Mucosa of rectum (tissue), 2 donors: Measurements from ENCODE around the gene BPTF.
A peak's percentile ranks its signal among the peaks of the same experiment; 100 is the strongest.
"Not testable (repeated sequence)": the region's sequence is repeated elsewhere in the genome, so short reads cannot be mapped to it uniquely, and the experiment has no call there.

ENCODE experiments used
- H3K27ac ChIP-seq, 2 donors: one replicate each; pipeline ENCODE4 v1.7.0; 2013; ENCODE audit warnings: inconsistent platforms in 2 of 2, low read depth in 2 of 2, low read length in 2 of 2
- H3K27me3 ChIP-seq, 2 donors: one replicate each; pipeline ENCODE4 v1.7.0; 2013; ENCODE audit warnings: low read length in 2 of 2; ENCODE audit not compliant: control insufficient read depth in 2 of 2, insufficient read depth in 2 of 2
- H3K36me3 ChIP-seq, 2 donors: one replicate each; pipeline ENCODE4 v1.7.0; 2013; ENCODE audit warnings: low read length in 2 of 2; ENCODE audit not compliant: control insufficient read depth in 2 of 2, insufficient read depth in 2 of 2
- H3K4me1 ChIP-seq, 2 donors: one replicate each; pipeline ENCODE4 v1.7.0; 2013; ENCODE audit warnings: low read length in 2 of 2, mild to moderate bottlenecking in 1 of 2; ENCODE audit not compliant: control insufficient read depth in 2 of 2, insufficient read depth in 2 of 2
- H3K4me3 ChIP-seq, 2 donors: one replicate each; pipeline ENCODE4 v1.7.0; 2013; ENCODE audit warnings: low read length in 2 of 2
- H3K9ac ChIP-seq, 2 donors: one replicate each; pipeline ENCODE4 v1.7.0; 2013; ENCODE audit warnings: low read length in 2 of 2, low read depth in 1 of 2, mild to moderate bottlenecking in 1 of 2
- H3K9me3 ChIP-seq, 2 donors: one replicate each; pipeline ENCODE4 v1.7.0; 2013; ENCODE audit warnings: low read length in 2 of 2; ENCODE audit not compliant: control insufficient read depth in 2 of 2
- donor health status: healthy.
- donor health status: Normal muscosa, but diverticular disease.

Gene BPTF

DNA sequence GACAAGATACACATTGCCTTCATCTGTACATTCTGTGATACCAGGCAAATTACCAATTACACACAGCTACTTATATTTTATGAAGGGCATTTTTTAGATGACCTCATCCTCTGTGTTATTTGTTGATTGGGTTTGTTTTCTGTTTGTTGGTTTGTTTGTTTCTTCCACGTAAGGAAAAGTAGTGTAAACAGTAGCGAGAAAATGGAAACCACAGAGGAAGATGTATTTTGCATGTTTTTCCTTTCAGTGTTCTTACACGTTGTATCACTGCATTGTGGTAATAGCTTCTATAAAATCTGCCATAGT lies 158.0 kb downstream of the BPTF start:
- H3K36me3 ChIP-seq = peaks cover 0 to 2% of the 10 kb centered on the region in 2 donors
- no peak overlapping the region for H3K9ac ChIP-seq
- no peaks in the 10 kb centered on the region for H3K4me1 ChIP-seq
- H3K4me3 ChIP-seq = no peak overlapping the region
- H3K9me3 ChIP-seq = no peaks in the 10 kb centered on the region
- H3K27me3 ChIP-seq = no peaks in the 10 kb centered on the region
- H3K27ac ChIP-seq = no peak overlapping the region

DNA sequence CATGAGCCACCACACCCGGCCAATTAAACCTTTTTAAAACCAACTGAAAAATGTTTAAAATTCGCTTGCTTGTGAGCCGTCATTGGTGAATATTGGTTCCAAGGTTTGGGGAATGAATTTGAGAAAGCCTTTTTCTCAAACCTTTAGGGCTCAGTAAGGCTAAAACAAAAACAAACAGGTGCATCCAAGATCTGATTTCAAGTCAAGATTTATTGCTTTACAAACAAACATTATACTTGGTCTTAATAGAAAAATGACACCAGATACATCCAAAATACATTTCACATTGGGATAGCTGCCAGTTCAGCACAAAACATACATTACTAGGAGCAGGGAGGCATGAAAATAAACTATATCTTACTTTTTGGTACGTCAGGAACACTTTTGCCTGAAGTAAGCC lies 165.6 kb downstream of the BPTF start:
- Histone ChIP-seq H3K4me3 (no peak overlapping the region), H3K36me3 (no peaks in the 10 kb centered on the region), H3K9me3 (no peaks in the 10 kb centered on the region), H3K27me3 (no peaks in the 10 kb centered on the region), H3K4me1 (peaks cover 10 to 15% of the 10 kb centered on the region in 2 donors), H3K9ac (no peak overlapping the region), H3K27ac (no peak overlapping the region)

GRCh38 chr17:67992548-67993152 lies 167.3 kb downstream of the BPTF start:
- Histone ChIP-seq H3K27me3 (peaks cover 0 to 4% of the 10 kb centered on the region in 2 donors), H3K4me1 (peaks cover 12 to 15% of the 10 kb centered on the region in 2 donors), H3K36me3 (no peaks in the 10 kb centered on the region), H3K27ac (peak overlapping the region; percentile 91 to 94), H3K9ac (peak overlapping the region; percentile 74 to 91), H3K9me3 (no peaks in the 10 kb centered on the region), H3K4me3 (peak overlapping the region; percentile 87 to 89)

GRCh38 chr17:67993153-67993997 lies 168.1 kb downstream of the BPTF start:
- peak overlapping the region; percentile 94 to 97 for H3K27ac ChIP-seq
- H3K36me3 ChIP-seq = no peaks in the 10 kb centered on the region
- peak overlapping the region; percentile 74 to 95 for H3K9ac ChIP-seq
- peaks cover 12 to 15% of the 10 kb centered on the region in 2 donors for H3K4me1 ChIP-seq
- H3K4me3 ChIP-seq = peak overlapping the region; percentile 89 to 97
- H3K9me3 ChIP-seq = no peaks in the 10 kb centered on the region
- H3K27me3 ChIP-seq = peaks cover 0 to 4% of the 10 kb centered on the region in 2 donors

DNA sequence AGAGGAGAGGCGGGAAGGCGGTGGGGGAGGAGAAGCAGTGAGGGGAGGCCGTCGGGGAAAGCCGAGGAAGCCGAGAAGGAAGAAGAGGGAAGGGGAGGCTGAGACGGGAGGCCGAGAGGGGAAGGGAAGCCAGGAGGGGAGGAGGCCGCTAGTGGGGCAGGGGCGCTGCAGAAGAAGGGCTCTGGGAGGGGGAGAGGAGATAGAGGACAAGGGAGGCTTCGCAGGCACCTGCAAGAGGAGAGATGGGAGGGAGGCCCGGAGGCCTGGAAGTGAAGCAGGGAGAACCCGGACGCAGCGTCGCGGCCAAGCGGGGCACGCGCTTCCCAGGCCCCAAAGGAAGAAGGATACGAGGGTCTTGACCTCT lies 168.7 kb downstream of the BPTF start:
- Histone ChIP-seq H3K9me3 (no peaks in the 10 kb centered on the region), H3K4me3 (peak overlapping the region; percentile 83 to 97), H3K9ac (peak overlapping the region; percentile 74 to 95), H3K36me3 (no peaks in the 10 kb centered on the region), H3K4me1 (peaks cover 12 to 15% of the 10 kb centered on the region in 2 donors), H3K27me3 (peaks cover 0 to 4% of the 10 kb centered on the region in 2 donors), H3K27ac (peak overlapping the region; percentile 94 to 97)

GRCh38 chr17:67994817-67995569 lies 169.7 kb downstream of the BPTF start:
- Histone ChIP-seq H3K27me3 (peaks cover 0 to 4% of the 10 kb centered on the region in 2 donors), H3K4me3 (peak overlapping the region; percentile 65 to 71), H3K27ac (no peak overlapping the region), H3K9ac (peak overlapping the region in 1 of 2 donors; percentile 63), H3K4me1 (peaks cover 12 to 15% of the 10 kb centered on the region in 2 donors), H3K36me3 (no peaks in the 10 kb centered on the region), H3K9me3 (no peaks in the 10 kb centered on the region)

DNA sequence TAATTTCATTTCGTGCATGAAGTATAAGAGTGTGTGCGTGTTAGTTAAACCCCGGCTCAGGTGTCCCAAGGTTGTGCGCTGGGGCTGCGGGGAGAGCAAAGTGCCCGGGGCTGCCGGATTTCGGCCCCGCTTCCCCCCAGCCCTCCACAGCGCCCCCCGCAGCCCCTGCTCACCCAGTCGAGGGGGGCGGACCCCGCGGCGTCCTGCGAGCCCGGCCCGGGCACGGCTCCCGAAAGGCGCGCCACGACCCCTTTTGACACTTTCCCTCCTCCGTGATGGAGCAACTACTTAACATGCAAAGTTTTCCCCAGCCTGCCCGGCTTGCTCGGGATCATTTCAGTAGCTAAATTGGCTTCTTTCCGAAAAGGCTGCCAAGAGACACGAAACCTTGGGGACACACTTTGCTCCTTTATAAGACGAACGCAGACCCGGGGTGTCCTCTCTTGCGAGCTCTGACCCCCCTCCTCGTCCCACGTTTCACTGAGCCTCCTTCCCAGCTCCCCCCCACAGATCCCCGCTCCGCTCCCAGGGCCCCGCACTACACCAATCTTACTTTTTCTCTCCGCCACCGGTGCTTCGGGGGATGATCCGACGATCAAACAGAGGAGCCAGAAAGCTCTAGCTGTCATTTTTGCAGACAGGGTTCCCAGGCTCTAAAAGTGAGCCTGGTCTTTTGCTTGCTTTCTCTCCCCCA lies 170.4 kb downstream of the BPTF start:
- Histone ChIP-seq H3K27ac (peak overlapping the region in 1 of 2 donors; percentile 16), H3K4me1 (peaks cover 12 to 15% of the 10 kb centered on the region in 2 donors), H3K9ac (peak overlapping the region in 1 of 2 donors; percentile 63), H3K27me3 (peaks cover 0 to 4% of the 10 kb centered on the region in 2 donors), H3K4me3 (peak overlapping the region; percentile 65 to 71), H3K9me3 (no peaks in the 10 kb centered on the region), H3K36me3 (no peaks in the 10 kb centered on the region)

DNA sequence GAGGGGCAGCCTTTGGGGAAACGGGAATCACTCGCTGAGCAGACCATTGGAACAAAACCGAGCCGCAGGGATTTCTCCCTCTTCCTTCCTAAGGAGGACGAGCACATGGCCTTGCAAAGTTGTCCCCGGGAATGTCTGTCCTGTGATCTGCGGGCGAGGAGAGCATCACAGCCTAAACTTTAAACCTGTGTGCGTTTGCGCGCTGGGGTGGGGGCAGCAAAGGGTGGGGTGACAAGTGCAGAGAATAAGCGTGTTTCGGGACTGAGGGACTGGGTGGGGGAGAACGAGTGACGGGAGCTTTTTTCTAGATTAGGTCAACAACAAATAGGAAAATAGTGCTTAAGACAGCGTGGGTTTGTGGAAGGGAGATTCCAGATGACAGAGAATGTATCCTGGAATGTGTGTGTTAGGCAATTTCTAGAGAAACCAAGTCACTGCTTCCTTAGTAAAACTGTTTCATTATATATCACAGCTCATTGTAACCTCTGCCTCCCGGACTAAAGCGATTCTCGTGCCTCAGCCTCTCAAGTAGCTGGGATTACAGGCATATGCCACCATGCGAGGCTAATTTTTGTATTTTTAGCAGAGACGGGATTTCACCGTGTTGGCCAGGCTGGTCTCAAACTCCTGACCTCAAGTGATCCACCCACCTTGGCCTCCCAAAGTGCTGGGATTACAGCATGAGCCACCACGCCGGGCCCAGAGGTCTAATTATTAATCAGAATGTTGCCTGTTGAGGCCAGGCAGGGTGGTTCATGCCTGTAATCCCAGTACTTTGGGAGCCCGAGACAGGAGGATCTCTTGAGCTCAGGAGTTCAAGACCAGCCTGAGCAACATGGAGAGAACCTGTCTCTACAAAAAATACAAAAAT lies 171.2 kb downstream of the BPTF start, which contains the start of gene C17orf58:
TSS of gene C17orf58 (minus strand) at position 169 of the 871 bp plus-strand sequence. CDS start 271 bp downstream, outside the sequence.
- H3K27me3 ChIP-seq, H3K36me3 ChIP-seq, H3K9me3 ChIP-seq: not testable (repeated sequence)
- Histone ChIP-seq H3K27ac (peak within 1 kb of the TSS in 1 of 2 donors; percentile 16), H3K4me3 (peak within 1 kb of the TSS; percentile 65 to 71), H3K9ac (peak within 1 kb of the TSS in 1 of 2 donors; percentile 63), H3K4me1 (peaks cover 12 to 15% of the 10 kb centered on the region in 2 donors)

DNA sequence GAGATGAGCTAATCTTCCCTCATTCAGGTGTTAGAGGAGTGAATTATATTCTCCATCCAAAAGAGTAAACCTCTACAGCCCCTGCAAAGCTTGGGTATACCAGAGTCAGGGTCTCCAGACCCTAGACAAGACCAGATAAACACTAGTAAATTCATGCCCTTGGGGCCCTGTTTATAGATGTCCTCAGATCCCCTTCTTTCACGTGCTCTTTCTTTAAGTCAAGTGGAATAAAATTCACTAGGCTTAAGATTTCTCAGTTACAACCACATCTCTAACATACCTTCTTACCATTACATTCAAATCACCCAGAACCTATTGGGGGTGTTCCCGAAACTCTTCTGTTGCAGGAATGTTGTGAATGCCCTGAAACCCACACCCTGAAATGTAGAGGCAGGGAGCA lies 173.2 kb downstream of the BPTF start:
- H3K27ac ChIP-seq = no peak overlapping the region
- peaks cover 12 to 13% of the 10 kb centered on the region in 2 donors for H3K4me1 ChIP-seq
- peaks cover 0 to 4% of the 10 kb centered on the region in 2 donors for H3K27me3 ChIP-seq
- H3K9ac ChIP-seq = no peak overlapping the region
- H3K9me3 ChIP-seq = no peaks in the 10 kb centered on the region
- no peaks in the 10 kb centered on the region for H3K36me3 ChIP-seq
- H3K4me3 ChIP-seq = no peak overlapping the region
